Coronary artery (tissue), 2 donors: ENCODE data around the gene F3.

Experiments
- DNase-seq: peaks from one replicate; pipeline ENCODE4 v3.0.0-alpha.2; 2017; ENCODE audit warnings: low spot score
- H3K27ac ChIP-seq, 2 donors: fragments of 200-600 bp; sonication (generic); one replicate each; pipeline ENCODE4 v1.5.1; 2016 to 2019
- H3K4me3 ChIP-seq: fragments of 200-600 bp; sonication (generic); 2 replicates; pipeline ENCODE4 v1.5.1; 2016; ENCODE audit warnings: mild to moderate bottlenecking, moderate library complexity
- CTCF ChIP-seq: fragments of 200-600 bp; sonication (generic); IDR thresholded peaks from one replicate; pipeline ENCODE4 v1.5.1; 2019; ENCODE audit warnings: antibody characterized with exemption

F3 gene

GRCh38 chr1:94527447-94528031, 14.0 kb downstream of the F3 start:
- Histone ChIP-seq H3K4me3 (no peak overlapping the region), H3K27ac (no peak overlapping the region)
- no peak for TF ChIP-seq CTCF
- no peak for DNase-seq

GRCh38 chr1:94526152-94526980, 15.2 kb downstream of the F3 start:
- TF ChIP-seq CTCF = no peak
- H3K27ac ChIP-seq = no peak overlapping the region
- DNase-seq = no peak
- H3K4me3 ChIP-seq = no peak overlapping the region

DNA sequence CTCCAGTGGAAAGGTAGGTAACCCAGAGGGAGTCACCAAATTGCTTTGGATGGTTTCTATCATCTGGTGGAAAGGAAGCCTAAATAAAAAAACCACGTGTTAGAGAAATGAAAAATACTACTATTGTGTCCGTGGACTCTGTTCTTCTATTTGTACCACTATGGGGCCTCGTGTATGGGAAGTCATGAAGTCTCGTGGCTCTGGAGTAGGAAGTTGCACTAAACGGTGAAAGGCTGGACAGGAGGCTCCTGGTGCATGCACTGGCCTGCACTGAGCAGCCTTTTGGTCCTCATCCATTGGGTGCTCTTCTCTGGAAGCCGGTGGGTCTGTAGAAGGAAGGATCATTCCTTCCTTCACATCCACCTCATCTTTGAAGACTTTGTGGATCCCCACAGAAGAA, 17.0 kb downstream of the F3 start:
- no peak overlapping the region for H3K27ac ChIP-seq
- no peak for DNase-seq
- TF ChIP-seq CTCF = no peak
- no peak overlapping the region for H3K4me3 ChIP-seq

DNA sequence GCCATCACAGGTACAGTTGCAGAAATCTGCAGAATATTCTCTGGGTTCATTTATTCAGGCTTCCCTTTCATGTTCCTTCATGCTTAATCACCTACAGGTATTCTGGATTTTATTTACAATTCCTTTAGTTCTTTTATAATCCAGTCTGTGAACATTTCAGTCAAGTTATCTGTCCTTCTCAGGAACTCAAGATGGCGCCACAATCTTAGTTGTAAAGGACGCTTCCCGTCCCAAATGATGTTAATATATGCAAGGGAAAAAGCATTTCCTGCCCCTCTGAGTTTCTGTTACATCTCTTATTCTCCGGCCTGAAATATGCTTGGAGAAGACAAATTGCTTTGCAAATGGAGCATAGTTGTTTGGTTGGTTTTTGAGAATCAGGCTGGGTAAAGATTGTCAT, 19.3 kb downstream of the F3 start:
- DNase-seq = no peak
- H3K4me3 ChIP-seq = no peak overlapping the region
- peak; percentile 43 for TF ChIP-seq CTCF
- no peak overlapping the region for H3K27ac ChIP-seq

GRCh38 chr1:94519351-94519750, 22.2 kb downstream of the F3 start:
- no peak overlapping the region for H3K27ac ChIP-seq
- no peak for TF ChIP-seq CTCF
- H3K4me3 ChIP-seq = no peak overlapping the region
- no peak for DNase-seq

DNA sequence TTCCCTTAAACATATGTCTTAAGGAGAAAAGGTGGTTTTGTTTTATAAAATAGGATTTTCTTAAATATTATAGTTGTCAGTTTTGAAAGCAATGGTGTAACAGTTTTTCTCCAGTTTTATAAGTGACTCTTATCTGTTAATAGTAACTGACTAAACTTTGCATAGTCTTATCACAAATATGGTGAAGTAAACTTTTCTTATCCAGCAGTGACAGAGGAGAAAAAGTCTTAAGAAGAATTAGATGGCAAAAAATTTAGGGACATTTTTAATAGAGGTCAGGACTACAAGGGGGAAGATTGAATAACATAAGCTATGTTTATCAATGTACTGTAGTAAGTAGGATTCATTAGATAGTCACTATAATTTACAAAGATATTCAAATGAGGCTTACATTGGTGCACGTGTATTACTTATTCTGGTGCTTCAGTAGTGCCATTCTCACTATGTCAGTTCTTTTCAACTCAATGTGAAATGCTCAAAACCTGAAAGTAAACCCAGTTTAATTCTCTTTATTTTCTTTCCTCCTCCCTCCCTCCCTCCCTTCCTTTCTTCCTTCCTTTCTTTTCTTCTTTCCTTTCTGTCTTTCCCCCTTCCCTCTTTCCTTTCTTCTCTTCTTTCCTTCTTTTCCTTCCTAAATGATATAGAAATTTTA, 26.1 kb downstream of the F3 start:
- TF ChIP-seq CTCF = no peak
- H3K27ac ChIP-seq = no peak overlapping the region
- no peak for DNase-seq
- H3K4me3 ChIP-seq = no peak overlapping the region
